Caco-2 (cell line): ENCODE data around the gene PAPOLB. TPM values are rescaled to one million over a fixed set of nuclear protein-coding genes. Genes with fewer than 3 reads are reported as not detected.

ENCODE experiments used
- BruUV-seq: library from RNA; stranded (reverse); fragments of 400-500 nt; replicated peaks from 2 replicates; lab custom pipeline; 2021; lab: Mats Ljungman, UMichigan
- CTCF ChIA-PET: fragments of 300-600 bp; sonication (Branson Sonifier 250); formaldehyde crosslinking; loops from one replicate; lab custom pipeline; 2022; ENCODE audit warnings: antibody characterized with exemption; lab: Charles Lee
- POLR2A ChIA-PET: fragments of 300-600 bp; sonication (Branson Sonifier 250); formaldehyde crosslinking; loops from one replicate; lab custom pipeline; 2022; ENCODE audit warnings: antibody characterized with exemption; lab: Charles Lee
- DNase-seq, 2 experiments: peaks; one replicate each; pipeline versions ENCODE4 v3.0.0 to v3.0.0-alpha.2; 2020 to 2022
- H3K27me3 ChIP-seq: replicated peaks from 2 replicates; pipeline ENCODE4 v1.6.0; 2011; ENCODE audit warnings: low read length; ENCODE audit not compliant: control insufficient read depth, insufficient read depth
- H3K36me3 ChIP-seq: 2 replicates; pipeline ENCODE4 v1.5.1; 2011; ENCODE audit warnings: low read length; ENCODE audit not compliant: control insufficient read depth, insufficient read depth
- H3K4me1 ChIP-seq: fragments of 250-450 bp; sonication (Bioruptor Pico); 2 replicates; pipeline ENCODE4 v1.5.1; 2020; ENCODE audit warnings: mild to moderate bottlenecking
- H3K4me3 ChIP-seq: 2 replicates; pipeline ENCODE4 v1.5.1; 2011; ENCODE audit warnings: low read depth, mild to moderate bottlenecking, control low read depth, low read length
- H3K9me3 ChIP-seq: fragments of 250-450 bp; sonication (Bioruptor Pico); 2 replicates; pipeline ENCODE4 v1.5.1; 2020; ENCODE audit warnings: mild to moderate bottlenecking, moderate library complexity
- H3K27ac Mint-ChIP-seq: one replicate; pipeline ENCODE4 v1.8.0; 2022; ENCODE audit warnings: mixed read lengths; ENCODE audit not compliant: unreplicated experiment
- H3K27me3 Mint-ChIP-seq: one replicate; pipeline ENCODE4 v1.8.0; 2022; ENCODE audit warnings: mixed read lengths; ENCODE audit not compliant: insufficient read depth, unreplicated experiment
- H3K36me3 Mint-ChIP-seq: one replicate; pipeline ENCODE4 v1.8.0; 2022; ENCODE audit warnings: mild to moderate bottlenecking, mixed read lengths; ENCODE audit not compliant: insufficient read depth, unreplicated experiment
- H3K4me1 Mint-ChIP-seq: one replicate; pipeline ENCODE4 v1.8.0; 2022; ENCODE audit warnings: low read depth, mixed read lengths; ENCODE audit not compliant: unreplicated experiment
- H3K4me3 Mint-ChIP-seq: one replicate; pipeline ENCODE4 v1.8.0; 2022; ENCODE audit warnings: mild to moderate bottlenecking, moderate library complexity, mixed read lengths; ENCODE audit not compliant: unreplicated experiment
- H3K9me3 Mint-ChIP-seq: one replicate; pipeline ENCODE4 v1.8.0; 2022; ENCODE audit warnings: mixed read lengths; ENCODE audit not compliant: unreplicated experiment
- CTCF ChIP-seq, 2 experiments: fragments of 200-600 bp in 1 of 2; IDR thresholded peaks; 1 replicate in 1 of 2; 2 replicates in 1 of 2; pipeline versions ENCODE4 v1.5.1 to v1.8.0; 2011 to 2022; ENCODE audit warnings: antibody characterized with exemption in 1 of 2, control low read depth in 1 of 2, inconsistent platforms in 1 of 2, low read depth in 1 of 2, low read length in 1 of 2, mild to moderate bottlenecking in 1 of 2, moderate library complexity in 1 of 2; ENCODE audit not compliant: insufficient read depth in 1 of 2, severe bottlenecking in 1 of 2, unreplicated experiment in 1 of 2
- intact Hi-C: fragments of 100-400 bp; cut with micrococcal nuclease; formaldehyde crosslinking; loops from one replicate; pipeline ENCODE4 v1.10.0; 2022; ENCODE audit not compliant: unreplicated experiment
- total RNA-seq: library from RNA; stranded (reverse); gene quantifications from 2 replicates; pipeline ENCODE4 v1.2.3, GENCODE V29; 2022

Gene PAPOLB
- total RNA-seq, 1 experiment from 2014 or later = not detected

GRCh38 chr7:4879396-4880081, 17.7 kb upstream of the PAPOLB start:
- TF ChIP-seq CTCF (IDR thresholded peaks at IDR 0.05; ENCODE audit: insufficient read depth in 1 of 2, low read depth in 1 of 2, low read length in 1 of 2, severe bottlenecking in 1 of 2, unreplicated experiment in 1 of 2) = no peak
- Histone ChIP-seq H3K9me3 (no peaks in the 10 kb centered on the region), H3K36me3 (no peaks in the 10 kb centered on the region), H3K27me3 (no peaks in the 10 kb centered on the region), H3K4me1 (peaks cover 7% of the 10 kb centered on the region; the same call in 1 of the 2 replicates), H3K4me3 (no peak overlapping the region)
- no peak overlapping the region for H3K4me3 Mint-ChIP-seq
- intact Hi-C loops = no loop called here
- no peak overlapping the region for H3K27ac Mint-ChIP-seq
- no peak for DNase-seq
- H3K9me3 Mint-ChIP-seq = no peaks in the 10 kb centered on the region
- CTCF ChIA-PET = no interaction called here
- H3K36me3 Mint-ChIP-seq = no peaks in the 10 kb centered on the region
- POLR2A ChIA-PET = no interaction called here
- no peaks in the 10 kb centered on the region for H3K27me3 Mint-ChIP-seq
- no TSS peak for BruUV-seq
- no peaks in the 10 kb centered on the region for H3K4me1 Mint-ChIP-seq

GRCh38 chr7:4878336-4879335, 16.8 kb upstream of the PAPOLB start:
- H3K27me3 ChIP-seq = no peaks in the 10 kb centered on the region
- H3K36me3 Mint-ChIP-seq = no peaks in the 10 kb centered on the region
- intact Hi-C loops = no loop called here
- no peaks in the 10 kb centered on the region for H3K9me3 Mint-ChIP-seq
- DNase-seq = no peak
- POLR2A ChIA-PET = no interaction called here
- H3K27ac Mint-ChIP-seq = no peak overlapping the region
- CTCF ChIA-PET = no interaction called here
- H3K27me3 Mint-ChIP-seq = no peaks in the 10 kb centered on the region
- no peaks in the 10 kb centered on the region for H3K36me3 ChIP-seq
- BruUV-seq = no TSS peak
- no peaks in the 10 kb centered on the region for H3K4me1 Mint-ChIP-seq
- no peak for TF ChIP-seq CTCF (IDR thresholded peaks at IDR 0.05; ENCODE audit: insufficient read depth in 1 of 2, low read depth in 1 of 2, low read length in 1 of 2, severe bottlenecking in 1 of 2, unreplicated experiment in 1 of 2)
- no peaks in the 10 kb centered on the region for H3K9me3 ChIP-seq
- no peak overlapping the region for H3K4me3 Mint-ChIP-seq
- H3K4me1 ChIP-seq = peaks cover 7% of the 10 kb centered on the region; the same call in 1 of the 2 replicates
- no peak overlapping the region for H3K4me3 ChIP-seq

GRCh38 chr7:4876586-4876985, 14.8 kb upstream of the PAPOLB start:
- H3K27ac Mint-ChIP-seq = no peak overlapping the region
- H3K4me3 ChIP-seq = no peak overlapping the region
- POLR2A ChIA-PET = no interaction called here
- TF ChIP-seq CTCF (IDR thresholded peaks at IDR 0.05; ENCODE audit: insufficient read depth in 1 of 2, low read depth in 1 of 2, low read length in 1 of 2, severe bottlenecking in 1 of 2, unreplicated experiment in 1 of 2) = no peak
- H3K27me3 Mint-ChIP-seq = no peaks in the 10 kb centered on the region
- no peaks in the 10 kb centered on the region for H3K4me1 ChIP-seq
- CTCF ChIA-PET = no interaction called here
- H3K36me3 Mint-ChIP-seq = no peaks in the 10 kb centered on the region
- H3K4me3 Mint-ChIP-seq = no peak overlapping the region
- intact Hi-C loops = no loop called here
- no peaks in the 10 kb centered on the region for H3K4me1 Mint-ChIP-seq
- H3K27me3 ChIP-seq = no peaks in the 10 kb centered on the region
- H3K9me3 Mint-ChIP-seq = no peaks in the 10 kb centered on the region
- DNase-seq = no peak
- no peaks in the 10 kb centered on the region for H3K9me3 ChIP-seq
- H3K36me3 ChIP-seq = no peaks in the 10 kb centered on the region
- BruUV-seq = no TSS peak
